Measurements from ENCODE around the gene C4orf50. TPM values are rescaled to one million over a fixed set of nuclear protein-coding genes. Genes with fewer than 3 reads are reported as not detected.
"Not testable (repeated sequence)": the region's sequence is repeated elsewhere in the genome, so short reads cannot be mapped to it uniquely, and the experiment has no call there.

C4orf50 gene
- total RNA-seq, 1 donor from 2014 or later: not detected

- H3K27ac ChIP-seq (replicated peaks): no peak overlapping the region
- H3K36me3 ChIP-seq: no peaks in the 10 kb centered on the region
- DNase-seq: no peak
- no peak overlapping the region for H3K4me3 ChIP-seq
- intact Hi-C loops (cut with micrococcal nuclease): no loop called here
- H3K9me3 ChIP-seq (replicated peaks): no peaks in the 10 kb centered on the region
- H3K4me1 ChIP-seq: no peaks in the 10 kb centered on the region
- TF ChIP-seq CTCF (IDR thresholded peaks at IDR 0.05; ENCODE audit: borderline replicate concordance): no peak
- peaks cover 96% of the 10 kb centered on the region for H3K27me3 ChIP-seq (ENCODE audit: low read depth)
Measured at GRCh38 chr4:6010789-6011188, 7.4 kb downstream of the C4orf50 start.

GRCh38 chr4:6009452-6009851 is 8.8 kb downstream of the C4orf50 start:
- TF ChIP-seq CTCF (IDR thresholded peaks at IDR 0.05; ENCODE audit: borderline replicate concordance): no peak
- no peak for DNase-seq
- intact Hi-C loops (cut with micrococcal nuclease): no loop called here
- H3K36me3 ChIP-seq: no peaks in the 10 kb centered on the region
- no peak overlapping the region for H3K4me3 ChIP-seq
- H3K27me3 ChIP-seq (ENCODE audit: low read depth): peaks cover 93% of the 10 kb centered on the region
- no peaks in the 10 kb centered on the region for H3K9me3 ChIP-seq (replicated peaks)
- no peaks in the 10 kb centered on the region for H3K4me1 ChIP-seq
- no peak overlapping the region for H3K27ac ChIP-seq (replicated peaks)

- no peak for DNase-seq
- TF ChIP-seq CTCF (IDR thresholded peaks at IDR 0.05; ENCODE audit: borderline replicate concordance): no peak
- Histone ChIP-seq H3K27ac (replicated peaks) (no peak overlapping the region), H3K36me3 (no peaks in the 10 kb centered on the region), H3K27me3 (ENCODE audit: low read depth) (peaks cover 89% of the 10 kb centered on the region), H3K4me1 (no peaks in the 10 kb centered on the region), H3K9me3 (replicated peaks) (no peaks in the 10 kb centered on the region), H3K4me3 (no peak overlapping the region)
- intact Hi-C loops (cut with micrococcal nuclease): no loop called here
Measured at GRCh38 chr4:6008766-6009385, 9.4 kb downstream of the C4orf50 start.

- H3K4me1 ChIP-seq: no peaks in the 10 kb centered on the region
- no peak for DNase-seq
- peaks cover 82% of the 10 kb centered on the region for H3K27me3 ChIP-seq (ENCODE audit: low read depth)
- intact Hi-C loops (cut with micrococcal nuclease): no loop called here
- H3K36me3 ChIP-seq: no peaks in the 10 kb centered on the region
- no peak overlapping the region for H3K4me3 ChIP-seq
- no peak overlapping the region for H3K27ac ChIP-seq (replicated peaks)
- TF ChIP-seq CTCF (IDR thresholded peaks at IDR 0.05; ENCODE audit: borderline replicate concordance): no peak
- no peaks in the 10 kb centered on the region for H3K9me3 ChIP-seq (replicated peaks)
Measured at GRCh38 chr4:6008092-6008551, 10.1 kb downstream of the C4orf50 start.

GRCh38 chr4:6005175-6005574 is 13.1 kb downstream of the C4orf50 start:
- no peak for TF ChIP-seq CTCF (IDR thresholded peaks at IDR 0.05; ENCODE audit: borderline replicate concordance)
- intact Hi-C loops (cut with micrococcal nuclease): no loop called here
- peaks cover 77% of the 10 kb centered on the region for H3K27me3 ChIP-seq (ENCODE audit: low read depth)
- no peak overlapping the region for H3K27ac ChIP-seq (replicated peaks)
- H3K36me3 ChIP-seq: no peaks in the 10 kb centered on the region
- H3K9me3 ChIP-seq (replicated peaks): no peaks in the 10 kb centered on the region
- no peak for DNase-seq
- no peak overlapping the region for H3K4me3 ChIP-seq
- H3K4me1 ChIP-seq: no peaks in the 10 kb centered on the region

- H3K27ac ChIP-seq (replicated peaks); DNase-seq; intact Hi-C loops (cut with micrococcal nuclease); H3K4me1 ChIP-seq; H3K9me3 ChIP-seq (replicated peaks); H3K36me3 ChIP-seq; H3K4me3 ChIP-seq: not testable (repeated sequence)
- peaks cover 77% of the 10 kb centered on the region for H3K27me3 ChIP-seq (ENCODE audit: low read depth)
Measured at GRCh38 chr4:6003485-6003884, 14.7 kb downstream of the C4orf50 start.

Data from left ventricle myocardium inferior (tissue), 1 donor.